ENCODE data around the gene TIGD6. TPM values are rescaled to one million over a fixed set of nuclear protein-coding genes. Genes with fewer than 3 reads are reported as not detected.

Gene TIGD6
- total RNA-seq, 4 donors from 2014 or later: 2.9 to 3.5 (median 3.2) TPM

DNA sequence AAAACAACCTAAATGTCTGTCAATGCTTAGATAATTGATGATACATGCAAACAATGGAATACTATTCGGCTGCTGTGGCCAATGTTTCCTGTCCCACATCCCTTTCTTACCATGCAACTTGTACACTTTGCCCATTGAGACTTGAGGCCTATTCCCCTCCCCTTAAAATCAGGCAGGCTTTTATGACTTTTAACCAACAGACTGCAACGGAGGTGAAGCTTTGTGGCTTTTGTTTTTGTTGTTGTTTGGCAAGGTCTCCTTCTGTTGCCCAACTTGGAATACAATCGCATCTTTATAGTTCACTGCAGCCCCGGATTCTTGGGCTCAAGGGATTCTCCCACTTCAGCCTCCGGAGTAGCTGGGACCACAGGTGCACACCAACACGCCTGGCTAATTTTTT is 45.7 kb downstream of the TIGD6 start:
- no peaks in the 10 kb centered on the region for H3K36me3 ChIP-seq
- intact Hi-C loops (cut with DNase I): no loop called here
- H3K27me3 ChIP-seq: no peaks in the 10 kb centered on the region
- TF ChIP-seq EP300 (IDR thresholded peaks at IDR 0.05) (no peak), POLR2AphosphoS5 (IDR thresholded peaks at IDR 0.05) (no peak), POLR2A (IDR thresholded peaks at IDR 0.05; ENCODE audit: low read depth) (no peak)
- TF ChIP-seq, protein P1, sequence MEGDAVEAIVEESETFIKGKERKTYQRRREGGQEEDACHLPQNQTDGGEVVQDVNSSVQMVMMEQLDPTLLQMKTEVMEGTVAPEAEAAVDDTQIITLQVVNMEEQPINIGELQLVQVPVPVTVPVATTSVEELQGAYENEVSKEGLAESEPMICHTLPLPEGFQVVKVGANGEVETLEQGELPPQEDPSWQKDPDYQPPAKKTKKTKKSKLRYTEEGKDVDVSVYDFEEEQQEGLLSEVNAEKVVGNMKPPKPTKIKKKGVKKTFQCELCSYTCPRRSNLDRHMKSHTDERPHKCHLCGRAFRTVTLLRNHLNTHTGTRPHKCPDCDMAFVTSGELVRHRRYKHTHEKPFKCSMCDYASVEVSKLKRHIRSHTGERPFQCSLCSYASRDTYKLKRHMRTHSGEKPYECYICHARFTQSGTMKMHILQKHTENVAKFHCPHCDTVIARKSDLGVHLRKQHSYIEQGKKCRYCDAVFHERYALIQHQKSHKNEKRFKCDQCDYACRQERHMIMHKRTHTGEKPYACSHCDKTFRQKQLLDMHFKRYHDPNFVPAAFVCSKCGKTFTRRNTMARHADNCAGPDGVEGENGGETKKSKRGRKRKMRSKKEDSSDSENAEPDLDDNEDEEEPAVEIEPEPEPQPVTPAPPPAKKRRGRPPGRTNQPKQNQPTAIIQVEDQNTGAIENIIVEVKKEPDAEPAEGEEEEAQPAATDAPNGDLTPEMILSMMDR (IDR thresholded peaks at IDR 0.05): no peak
- no peak for DNase-seq (ENCODE audit: extremely low spot score)
- no peak overlapping the region for H3K27ac ChIP-seq (replicated peaks in 1 of 4)
- H3K4me3 ChIP-seq: no peak overlapping the region
- H3K4me1 ChIP-seq: peaks cover 2 to 8% (median 6%) of the 10 kb centered on the region in 4 donors
- no peaks in the 10 kb centered on the region for H3K9me3 ChIP-seq
- 82% methylated on average over 6 of the region's 6 CpGs for WGBS

DNA sequence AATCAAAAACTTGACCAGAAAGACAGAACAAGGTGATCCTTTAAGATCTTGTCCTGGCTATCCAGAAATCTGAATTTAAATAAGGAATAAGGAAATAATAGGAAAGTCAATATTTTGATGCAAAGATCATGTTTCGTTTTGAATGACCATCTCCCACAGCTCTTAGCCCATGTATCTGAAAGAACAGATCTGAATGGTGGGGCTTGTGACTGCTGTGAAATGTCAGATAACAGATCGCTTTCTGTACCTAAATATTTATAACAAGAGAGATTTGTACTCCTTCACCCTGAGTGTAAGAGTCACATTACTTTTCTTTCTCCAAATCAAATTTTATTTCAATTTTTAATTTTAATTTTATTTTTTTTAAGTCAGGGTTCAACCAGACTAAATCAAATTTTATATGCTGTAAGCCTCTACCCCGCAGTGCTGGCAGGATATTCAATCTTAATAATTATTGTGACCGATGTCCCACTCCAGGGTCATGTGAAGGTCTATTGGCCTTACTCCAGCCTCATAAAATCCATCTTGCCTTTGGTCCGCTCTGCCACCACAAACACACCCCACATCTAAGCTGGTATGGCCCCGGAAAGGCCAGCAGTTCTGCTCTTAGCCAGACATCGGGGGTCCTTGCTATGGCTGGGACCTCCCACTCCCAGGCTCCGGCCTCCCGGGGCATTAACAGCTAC is 46.9 kb downstream of the TIGD6 start:
- no peak for TF ChIP-seq POLR2A (IDR thresholded peaks at IDR 0.05; ENCODE audit: low read depth)
- TF ChIP-seq, protein P1 (IDR thresholded peaks at IDR 0.05): no peak
- TF ChIP-seq POLR2AphosphoS5 (IDR thresholded peaks at IDR 0.05): no peak
- no peak for TF ChIP-seq EP300 (IDR thresholded peaks at IDR 0.05)
- Histone ChIP-seq H3K27ac (replicated peaks in 1 of 4) (no peak overlapping the region), H3K4me1 (no peaks in the 10 kb centered on the region), H3K36me3 (no peaks in the 10 kb centered on the region), H3K4me3 (no peak overlapping the region), H3K9me3 (no peaks in the 10 kb centered on the region), H3K27me3 (peaks cover 0 to 4% (median 0%) of the 10 kb centered on the region in 4 donors)
- intact Hi-C loops (cut with DNase I): no loop called here
- DNase-seq (ENCODE audit: extremely low spot score): no peak
- 78% methylated on average over 6 of the region's 9 CpGs for WGBS

DNA sequence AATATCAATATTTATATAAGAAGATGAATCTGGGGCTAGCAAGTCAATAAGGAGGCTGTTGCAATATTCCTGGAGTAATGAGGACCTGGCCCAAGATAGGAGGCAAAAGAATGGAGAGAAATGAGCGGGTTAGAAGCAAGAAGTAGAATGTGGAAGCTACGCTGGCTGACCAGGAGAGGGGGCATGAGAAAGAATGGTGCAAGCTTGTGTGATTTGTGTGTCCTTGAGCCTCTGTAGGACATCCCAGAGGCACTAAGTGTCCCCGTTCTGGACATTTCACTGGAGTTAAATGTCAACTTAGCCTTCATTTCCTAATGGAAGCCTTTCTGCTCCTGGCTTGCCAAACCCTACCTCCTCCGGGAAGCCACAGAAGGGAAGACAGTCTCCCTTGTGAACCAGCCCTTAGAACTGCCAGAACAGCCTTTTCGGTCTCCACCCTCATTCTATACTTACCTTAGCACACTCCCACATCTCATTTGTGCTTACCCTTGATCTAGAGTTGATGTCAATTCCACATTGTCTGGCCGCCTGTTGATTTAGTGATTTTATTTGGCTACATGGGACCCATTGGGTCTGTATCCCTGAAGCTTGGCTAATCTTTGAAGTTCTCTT is 49.2 kb downstream of the TIGD6 start:
- intact Hi-C loops (cut with DNase I): no loop called here
- Histone ChIP-seq H3K27me3 (peaks cover 0 to 4% (median 0%) of the 10 kb centered on the region in 4 donors), H3K27ac (replicated peaks in 1 of 4) (no peak overlapping the region), H3K4me1 (no peaks in the 10 kb centered on the region), H3K9me3 (no peaks in the 10 kb centered on the region), H3K36me3 (no peaks in the 10 kb centered on the region), H3K4me3 (no peak overlapping the region)
- peak; percentile 47 for DNase-seq (ENCODE audit: extremely low spot score)
- WGBS: 75% methylated on average over 6 of the region's 6 CpGs
- TF ChIP-seq POLR2A (IDR thresholded peaks at IDR 0.05; ENCODE audit: low read depth): no peak
- TF ChIP-seq POLR2AphosphoS5 (IDR thresholded peaks at IDR 0.05): no peak
- TF ChIP-seq, protein P1 (IDR thresholded peaks at IDR 0.05): no peak
- TF ChIP-seq EP300 (IDR thresholded peaks at IDR 0.05): no peak

DNA sequence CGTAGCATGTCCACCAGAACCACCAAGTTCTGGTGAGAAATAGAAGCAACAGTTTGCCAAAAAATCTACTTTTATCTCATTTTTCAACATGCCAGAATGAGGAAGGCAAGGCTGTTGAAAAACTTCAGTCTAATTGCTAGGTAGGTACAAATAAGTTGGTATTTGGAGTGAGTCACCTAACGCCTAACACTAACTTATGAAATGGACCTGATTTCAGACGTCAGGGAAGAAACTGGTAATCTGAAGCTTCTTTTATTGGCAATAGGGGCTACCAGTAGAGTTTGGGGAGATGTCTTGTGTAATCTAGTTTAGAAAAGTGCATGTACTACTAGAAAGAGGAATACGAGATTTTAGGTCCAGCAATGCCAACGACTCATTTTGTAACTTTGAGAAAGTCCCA is 51.5 kb downstream of the TIGD6 start:
- Histone ChIP-seq H3K4me1 (no peaks in the 10 kb centered on the region), H3K27me3 (peaks cover 0 to 4% (median 0%) of the 10 kb centered on the region in 4 donors), H3K27ac (replicated peaks in 1 of 4) (no peak overlapping the region), H3K36me3 (no peaks in the 10 kb centered on the region), H3K9me3 (no peaks in the 10 kb centered on the region), H3K4me3 (no peak overlapping the region)
- WGBS: 80% methylated on average over 5 of the region's 5 CpGs
- intact Hi-C loops (cut with DNase I): no loop called here
- TF ChIP-seq EP300 (IDR thresholded peaks at IDR 0.05) (no peak), POLR2AphosphoS5 (IDR thresholded peaks at IDR 0.05) (no peak), POLR2A (IDR thresholded peaks at IDR 0.05; ENCODE audit: low read depth) (no peak)
- TF ChIP-seq, protein P1 (IDR thresholded peaks at IDR 0.05): no peak
- no peak for DNase-seq (ENCODE audit: extremely low spot score)

All from esophagus muscularis mucosa (tissue), 4 donors.